ENCODE data around the gene ZFAND6.
"Not testable (repeated sequence)": the region's sequence is repeated elsewhere in the genome, so short reads cannot be mapped to it uniquely, and the experiment has no call there.

The ZFAND6 gene

DNA sequence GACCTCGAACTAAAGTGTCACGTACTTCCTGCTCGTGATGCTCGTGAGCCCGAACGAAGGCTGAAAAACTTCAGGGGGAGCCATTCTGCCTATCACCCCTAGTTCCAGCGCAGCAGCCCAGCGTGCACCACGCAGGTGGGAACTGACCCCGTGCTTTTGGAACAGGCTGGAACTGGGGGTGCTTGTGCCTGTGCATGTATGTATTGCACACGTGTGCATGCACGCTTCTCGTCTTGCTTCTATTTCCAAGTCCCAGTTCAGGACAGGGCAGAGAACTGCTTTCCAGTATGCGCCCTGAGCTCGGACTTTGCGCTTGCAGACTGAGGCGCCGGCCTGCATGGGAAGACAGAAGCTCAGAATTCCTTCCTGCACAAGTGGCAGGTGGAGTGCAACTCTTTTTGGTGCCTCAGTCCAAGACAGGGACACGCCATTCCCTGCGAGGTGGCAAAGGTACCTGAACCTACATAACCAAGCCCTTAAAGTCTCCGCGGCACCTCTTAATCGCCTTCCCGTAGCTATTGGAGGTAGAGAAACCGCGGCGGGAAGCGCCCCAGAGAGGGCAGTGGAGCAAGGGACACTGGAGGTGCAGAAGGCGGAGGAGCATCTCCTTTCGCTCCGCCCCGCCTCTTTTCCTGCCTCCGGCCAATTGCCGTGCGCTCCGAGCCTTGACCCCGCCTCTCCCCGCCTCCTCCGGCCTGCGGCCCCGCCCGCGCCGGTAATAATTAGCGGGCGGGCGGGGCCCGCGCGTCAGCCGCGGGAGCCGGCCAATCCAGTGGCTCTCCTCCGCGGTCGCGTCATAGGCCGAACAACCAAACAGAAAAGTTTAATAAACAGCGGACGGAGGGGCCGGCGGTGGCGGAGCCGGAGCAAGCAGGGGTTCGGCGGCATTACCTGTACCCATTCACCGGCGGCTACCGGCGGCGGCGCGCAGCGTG is at the start of gene ZFAND6:
Gene ZFAND6 (plus strand): TSS at position 826 of the 935 bp plus-strand sequence. CDS start 60,669 bp downstream, outside the sequence.
- peak; percentile 95 for DNase-seq

DNA sequence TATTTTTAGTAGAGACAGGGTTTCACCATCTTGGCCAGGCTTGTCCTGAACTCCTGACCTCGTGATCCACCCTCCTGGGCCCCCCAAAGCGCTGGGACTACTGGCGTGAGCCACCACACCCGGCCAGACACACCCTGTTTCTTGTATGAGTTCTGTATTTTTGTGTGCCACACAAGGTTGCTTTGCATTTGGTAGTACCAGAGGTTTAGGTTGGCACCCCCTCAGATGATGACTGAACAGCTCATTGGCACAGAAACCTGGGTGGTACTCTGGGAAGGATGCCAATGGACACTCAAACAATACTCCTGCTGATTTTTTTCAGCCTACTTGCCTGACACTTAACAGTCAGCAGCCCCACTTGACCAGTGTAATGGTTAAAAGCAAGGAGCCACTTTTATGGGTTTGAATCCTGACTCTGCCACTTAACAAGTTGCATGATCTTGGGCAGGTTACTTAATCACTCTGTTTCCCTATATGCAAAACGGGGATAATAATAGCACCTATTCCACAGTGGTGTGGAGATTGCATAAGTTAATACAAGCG is 49.3 kb upstream of the ZFAND6 start:
- DNase-seq: no peak

DNA sequence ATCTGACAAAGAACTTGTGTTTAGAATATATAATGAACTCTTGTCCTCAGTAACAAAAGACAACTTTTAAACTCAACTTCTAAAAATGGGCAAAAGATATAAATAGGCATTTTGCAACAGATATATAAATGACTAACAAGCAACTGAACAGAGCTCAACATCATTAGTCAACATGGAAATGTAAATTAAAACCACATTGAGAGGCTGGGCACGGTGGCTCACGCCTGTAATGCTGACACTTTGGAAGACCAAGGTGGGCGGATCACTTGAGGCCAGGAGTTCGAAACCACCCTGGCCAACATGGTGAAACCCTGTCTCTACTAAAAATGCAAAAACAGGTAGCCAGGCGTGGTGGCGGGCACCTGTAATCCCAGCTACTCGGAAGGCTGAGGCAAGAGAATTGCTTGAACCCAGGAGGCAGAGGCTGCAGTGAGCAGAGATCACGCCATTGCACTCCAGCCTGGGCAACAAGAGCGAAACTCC is 48.4 kb upstream of the ZFAND6 start:
- DNase-seq: not testable (repeated sequence)

DNA sequence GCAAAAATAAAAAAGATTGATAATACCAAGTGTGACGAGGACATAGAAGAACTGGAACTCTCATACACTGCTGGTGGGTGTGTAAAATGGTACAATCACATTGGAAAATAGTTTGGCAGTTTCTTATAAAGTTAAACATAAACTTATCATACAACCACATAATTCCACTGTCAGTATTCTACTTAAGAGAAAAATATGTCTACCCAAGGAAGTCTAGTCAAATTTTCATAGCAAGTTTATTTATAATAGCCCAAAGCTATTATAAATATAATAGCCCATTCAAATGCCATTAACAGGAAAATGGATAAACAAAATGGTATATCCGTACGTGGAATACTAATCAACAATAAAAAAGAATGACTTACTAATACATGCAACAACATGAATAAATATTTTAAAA is 47.9 kb upstream of the ZFAND6 start:
- DNase-seq: no peak

DNA sequence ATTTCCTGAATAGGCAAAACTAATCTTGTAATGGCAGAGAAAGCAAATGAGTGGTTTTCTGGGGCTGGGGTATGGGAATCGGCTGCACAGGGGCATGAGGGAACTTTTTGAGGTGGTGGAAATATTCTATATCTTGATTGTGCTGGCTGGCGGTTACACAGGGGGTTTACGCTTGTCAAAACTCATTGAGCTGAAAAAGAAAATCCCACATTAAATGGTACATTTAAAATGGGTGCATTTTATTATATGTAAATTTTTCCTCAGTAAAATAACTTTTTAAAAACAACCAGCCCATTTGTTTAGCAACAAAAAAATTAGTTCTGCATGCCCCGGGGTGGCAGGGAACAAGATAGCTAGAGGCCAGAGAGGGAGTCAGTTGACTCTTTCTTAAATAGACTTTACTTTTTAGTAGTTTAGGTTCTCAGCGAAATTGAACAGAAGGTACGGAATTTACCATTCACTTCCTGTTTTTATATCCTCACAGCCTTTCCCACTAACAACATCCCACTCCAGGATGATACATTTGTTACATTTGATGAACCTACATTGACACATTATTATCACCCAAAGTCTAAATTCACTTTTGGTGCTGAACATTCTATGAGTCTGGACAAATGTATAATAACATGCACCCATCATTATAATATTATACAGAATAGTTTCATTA is 47.3 kb upstream of the ZFAND6 start:
- DNase-seq: no peak

DNA sequence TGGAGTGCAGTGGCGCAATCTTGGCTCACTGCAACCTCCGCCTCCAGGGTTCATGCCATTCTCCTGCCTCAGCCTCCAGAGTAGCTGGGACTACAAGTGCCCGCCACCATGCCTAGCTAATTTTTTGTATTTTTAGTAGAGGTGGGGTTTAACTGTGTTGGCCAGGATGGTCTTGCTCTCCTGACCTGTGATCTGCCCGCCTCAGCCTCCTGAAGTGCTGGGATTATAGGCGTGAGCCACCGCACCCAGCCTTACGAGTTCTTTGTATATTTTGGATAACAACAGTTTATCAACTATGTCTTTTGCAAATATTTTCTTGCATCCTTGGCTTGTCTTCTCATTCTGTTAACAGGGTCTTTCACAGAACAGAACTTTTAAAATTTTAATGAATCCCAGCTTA is 45.3 kb upstream of the ZFAND6 start:
- not testable (repeated sequence) for DNase-seq

DNA sequence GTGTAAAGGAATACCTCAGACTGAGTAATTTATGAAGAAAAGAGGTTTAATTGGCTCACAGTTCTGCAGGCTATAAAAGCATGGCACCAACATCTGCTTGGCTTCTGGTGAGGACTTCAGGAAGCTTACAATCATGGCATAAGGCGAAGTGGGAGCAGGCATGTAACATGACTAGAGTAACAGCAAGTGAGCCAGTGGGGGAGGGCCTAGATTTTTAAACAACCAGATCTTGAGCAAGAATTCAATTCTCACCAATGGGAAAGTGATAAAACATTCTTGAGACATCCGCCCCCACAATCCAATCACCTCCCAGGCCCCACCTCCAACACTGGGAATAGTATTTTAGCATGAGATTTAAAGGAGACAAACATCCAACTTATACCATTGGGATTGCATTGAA is 44.3 kb upstream of the ZFAND6 start:
- DNase-seq: no peak

DNA sequence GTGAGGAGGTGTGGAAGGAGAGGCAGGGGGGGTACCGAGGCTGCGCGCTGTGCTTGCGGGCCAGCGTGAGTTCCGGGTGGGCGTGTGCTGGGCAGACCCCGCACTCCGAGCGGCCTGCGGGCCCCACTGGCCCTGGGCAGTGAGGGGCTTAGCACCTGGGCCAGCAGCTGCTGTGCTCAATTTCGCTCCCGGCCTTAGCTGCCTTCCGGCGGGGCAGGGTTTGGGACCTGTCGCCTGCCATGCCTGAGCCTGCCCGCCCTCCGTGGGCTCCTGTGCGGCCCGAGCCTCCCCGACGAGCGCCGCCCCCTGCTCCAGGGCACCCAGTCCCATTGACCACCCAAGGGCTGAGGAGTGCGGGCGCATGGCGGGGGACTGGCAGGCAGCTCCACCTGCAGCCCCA is 43.0 kb upstream of the ZFAND6 start:
- DNase-seq: not testable (repeated sequence)

DNA sequence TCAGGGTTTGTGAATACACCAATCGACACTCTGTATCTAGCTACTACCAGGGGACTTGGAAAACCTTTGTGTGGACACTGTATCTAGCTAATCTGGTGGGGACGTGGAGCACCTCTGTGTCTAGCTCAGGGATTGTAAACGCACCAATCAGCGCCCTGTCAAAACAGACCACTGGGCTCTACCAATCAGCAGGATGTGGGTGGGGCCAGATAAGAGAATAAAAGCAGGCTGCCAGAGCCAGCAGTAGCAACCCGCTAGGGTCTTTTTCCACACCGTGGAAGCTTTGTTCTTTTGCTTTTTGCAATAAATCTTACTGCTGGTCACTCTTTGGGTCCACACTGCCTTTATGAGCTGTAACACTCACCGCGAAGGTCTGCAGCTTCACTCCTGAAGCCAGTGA is 42.3 kb upstream of the ZFAND6 start:
- DNase-seq: not testable (repeated sequence)

DNA sequence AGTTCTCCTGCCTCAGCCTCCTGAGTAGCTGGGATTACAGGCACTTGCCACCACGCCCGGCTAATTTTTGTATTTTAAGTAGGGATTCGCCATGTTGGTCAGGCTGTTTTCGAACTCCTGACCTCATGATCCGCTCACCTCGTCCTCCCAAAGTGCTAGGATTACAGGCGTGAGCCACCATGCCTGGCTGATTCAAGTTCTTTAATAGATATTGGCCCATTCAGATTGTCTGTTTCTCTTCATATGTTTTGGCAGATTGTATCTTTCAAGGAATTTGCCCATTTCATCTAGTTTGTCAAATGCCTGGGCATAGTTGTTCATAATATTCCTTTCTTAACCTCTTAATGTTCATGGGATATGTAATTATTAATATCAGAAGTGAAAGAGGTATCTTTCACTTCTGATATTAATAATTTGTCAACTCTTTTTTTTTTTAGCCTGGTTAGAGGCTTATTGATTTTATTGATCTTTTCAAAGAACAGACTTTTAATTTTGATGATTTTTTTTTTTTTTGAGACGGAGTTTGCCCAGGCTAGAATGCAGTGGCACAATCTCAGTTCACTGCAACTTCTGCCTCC is 40.2 kb upstream of the ZFAND6 start:
- DNase-seq: no peak

DNA sequence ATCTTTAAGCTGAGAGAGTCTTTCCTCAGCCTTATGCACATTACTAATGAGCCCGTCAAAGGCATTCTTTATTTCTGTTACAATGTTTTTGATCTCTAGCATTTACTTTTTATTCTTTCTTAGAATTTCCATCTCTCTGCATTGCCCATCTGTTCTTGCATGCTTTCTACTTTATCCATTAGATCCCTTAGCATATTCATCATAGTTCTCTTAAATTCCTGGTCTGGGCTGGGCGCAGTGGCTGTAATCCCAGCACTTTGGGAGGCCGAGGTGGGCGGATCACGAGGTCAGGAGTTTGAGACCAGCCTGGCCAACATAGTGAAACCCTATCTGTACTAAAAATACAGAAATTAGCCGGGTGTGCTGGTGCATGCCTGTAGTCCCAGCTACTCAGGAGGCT is 39.3 kb upstream of the ZFAND6 start:
- not testable (repeated sequence) for DNase-seq

DNA sequence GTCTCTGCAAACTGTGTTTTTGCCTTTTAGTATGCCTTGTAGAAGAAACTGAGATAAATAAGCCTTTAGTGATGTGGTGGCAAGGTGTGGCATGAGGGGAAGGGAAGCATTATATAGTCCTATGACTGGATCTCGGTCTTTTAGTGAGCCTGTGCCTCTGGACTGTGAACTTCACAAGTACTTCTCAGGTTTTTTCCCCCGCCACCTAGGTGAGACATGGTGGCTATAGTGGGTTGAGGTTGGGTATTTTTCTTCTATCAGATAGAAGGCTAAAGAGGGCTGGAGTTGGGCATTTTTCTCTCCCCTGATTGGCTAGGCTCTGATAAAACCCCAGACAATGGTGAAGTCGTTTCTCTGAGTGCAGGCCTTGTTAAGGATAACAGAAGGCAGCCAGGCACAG is 38.7 kb upstream of the ZFAND6 start:
- no peak for DNase-seq

DNA sequence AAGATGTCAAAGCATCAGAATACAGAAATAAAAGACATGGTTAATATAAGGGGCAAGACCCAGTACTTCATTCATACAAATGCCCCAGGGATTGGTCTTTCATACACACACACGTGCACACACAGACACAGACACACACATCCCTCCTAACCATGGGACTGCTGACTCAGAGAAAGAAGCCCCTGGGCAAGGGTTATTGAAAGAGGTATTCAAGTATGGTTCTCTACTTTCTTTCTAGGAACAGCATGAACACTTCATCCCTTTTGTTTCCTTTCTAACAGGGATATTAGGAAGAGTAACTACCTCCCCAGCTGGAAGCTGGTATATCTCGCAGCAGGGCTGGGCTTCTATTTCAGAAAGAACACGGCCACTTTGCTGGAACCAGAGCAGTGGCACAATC is 33.2 kb upstream of the ZFAND6 start:
- no peak for DNase-seq

DNA sequence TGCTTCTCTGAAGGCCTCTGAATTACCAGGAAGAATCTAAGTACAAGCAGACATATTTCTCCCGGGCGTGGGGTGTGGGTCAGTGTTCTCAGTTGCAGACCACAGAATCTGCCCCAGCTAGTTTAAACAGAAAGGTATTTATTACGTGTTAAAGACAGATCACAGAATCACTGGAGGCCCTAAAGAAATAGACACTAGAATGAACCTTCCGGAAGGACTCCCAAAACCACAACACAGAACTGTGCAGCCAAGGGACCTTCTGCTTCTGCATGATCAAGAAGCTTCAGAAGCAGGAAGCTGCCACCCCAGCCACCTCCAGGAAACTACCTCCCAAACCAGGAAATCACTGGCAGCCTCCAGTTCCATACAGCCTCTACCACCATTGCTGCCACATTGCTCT is 32.7 kb upstream of the ZFAND6 start:
- DNase-seq: no peak

DNA sequence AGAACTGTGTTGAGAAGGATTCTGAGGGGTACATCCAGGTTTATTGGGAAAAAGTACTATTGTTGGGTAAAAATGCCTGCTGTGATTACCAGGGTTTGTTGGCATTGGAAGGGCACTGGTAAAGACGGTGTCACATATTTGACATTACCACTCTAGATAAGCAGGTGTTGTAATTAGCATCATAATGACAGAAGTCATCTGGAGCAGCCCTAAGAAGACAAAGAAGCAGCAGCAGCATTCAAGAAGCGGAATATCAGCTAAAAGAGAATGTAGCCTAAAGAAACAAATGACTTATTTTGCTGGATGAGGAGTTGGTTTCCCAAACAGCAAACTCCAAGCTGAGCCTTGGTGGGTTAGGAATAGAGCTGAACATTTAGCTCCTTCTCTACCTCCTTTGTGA is 30.5 kb upstream of the ZFAND6 start:
- DNase-seq: no peak

DNA sequence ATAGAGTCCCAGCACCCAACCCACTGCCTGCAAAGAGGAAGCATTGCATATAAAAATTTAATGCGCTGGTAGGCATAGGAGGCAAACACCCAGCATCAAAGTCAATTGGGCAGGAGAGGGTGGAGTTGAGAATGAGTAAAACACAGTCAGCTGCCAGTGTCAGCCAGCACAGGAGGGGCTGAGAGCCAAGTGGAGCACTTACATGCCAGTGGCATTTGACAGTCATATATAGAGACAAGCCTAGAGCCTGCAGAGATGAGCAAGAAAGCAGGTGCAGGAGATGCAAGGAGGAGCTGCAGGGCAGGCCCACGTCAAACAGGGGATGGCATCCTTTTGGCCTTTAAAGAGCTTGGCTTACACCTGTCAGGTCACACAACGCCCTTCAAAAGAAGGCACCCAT is 27.6 kb upstream of the ZFAND6 start:
- no peak for DNase-seq

DNA sequence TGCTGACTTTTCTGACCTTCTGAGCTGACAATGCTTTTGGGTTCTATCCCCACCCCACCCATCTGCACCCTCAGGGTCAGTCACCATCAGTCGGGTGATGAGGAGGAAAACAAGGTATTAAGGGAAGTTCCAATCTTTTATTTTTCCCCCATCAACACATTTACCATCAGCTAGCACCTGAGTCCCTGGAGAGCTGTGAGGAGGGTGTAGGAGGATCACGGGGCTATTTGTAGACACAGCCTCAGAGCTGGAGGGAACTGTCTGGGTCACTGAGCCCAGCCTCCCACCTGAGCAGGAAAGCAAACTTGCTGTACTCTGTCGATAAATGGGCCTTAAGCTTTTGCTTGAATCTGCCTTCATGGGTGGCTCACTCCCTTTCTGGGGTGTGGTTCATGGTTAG is 24.8 kb upstream of the ZFAND6 start:
- no peak for DNase-seq

DNA sequence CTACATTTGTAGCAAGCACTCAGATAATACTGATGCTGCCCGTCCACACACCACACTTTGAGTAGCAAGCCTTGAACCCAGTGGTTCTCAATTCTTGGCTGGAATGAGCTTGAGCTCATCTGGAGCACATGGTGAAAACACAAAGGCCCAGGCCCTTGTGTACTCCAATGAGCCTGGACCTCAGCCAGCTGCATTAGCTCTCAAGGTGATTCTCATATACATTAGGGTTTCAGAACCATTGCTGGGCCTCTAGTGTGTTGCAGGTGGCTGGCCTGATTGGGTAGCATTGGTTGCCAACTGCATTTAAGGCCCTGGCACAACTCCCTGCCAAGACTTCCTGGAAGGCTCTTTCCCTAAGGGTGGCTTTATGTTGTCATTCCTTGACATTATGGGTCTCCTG is 23.4 kb upstream of the ZFAND6 start:
- no peak for DNase-seq

DNA sequence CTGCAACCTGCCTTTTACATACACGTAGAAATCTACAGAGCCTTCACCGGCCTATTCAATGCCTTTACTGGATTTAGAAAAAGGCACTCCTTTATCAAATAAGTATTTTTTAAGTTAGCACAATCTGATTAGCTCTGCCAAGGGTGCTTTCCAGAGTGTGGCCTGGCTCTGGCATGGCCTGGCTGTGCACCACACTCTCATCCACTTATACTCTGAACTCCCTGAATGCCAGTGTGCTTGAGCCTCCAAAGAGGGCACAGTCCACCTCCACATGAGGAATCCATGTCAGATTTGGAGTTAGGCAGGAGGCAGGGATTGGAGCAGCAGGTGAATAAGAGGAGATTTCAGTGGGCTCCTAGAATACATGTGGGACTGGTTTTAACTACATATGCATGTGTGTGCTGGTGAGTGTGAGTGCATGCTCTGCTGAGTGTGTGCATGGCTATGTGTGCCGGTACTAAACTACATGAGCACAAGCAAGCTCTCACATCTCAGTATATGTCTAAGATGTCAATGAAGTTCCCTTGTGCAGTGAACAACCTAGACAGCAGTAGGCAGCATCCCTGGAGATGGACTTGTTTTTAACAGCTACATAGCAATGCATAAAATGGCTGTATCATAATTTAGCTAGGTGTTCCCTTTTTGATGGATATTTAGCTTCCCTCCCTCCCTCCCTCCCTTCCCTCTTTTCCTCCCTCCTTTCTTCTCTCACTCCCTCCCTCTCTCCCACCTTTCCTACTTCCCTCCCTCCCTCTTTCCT is 17.8 kb upstream of the ZFAND6 start:
- DNase-seq: no peak

DNA sequence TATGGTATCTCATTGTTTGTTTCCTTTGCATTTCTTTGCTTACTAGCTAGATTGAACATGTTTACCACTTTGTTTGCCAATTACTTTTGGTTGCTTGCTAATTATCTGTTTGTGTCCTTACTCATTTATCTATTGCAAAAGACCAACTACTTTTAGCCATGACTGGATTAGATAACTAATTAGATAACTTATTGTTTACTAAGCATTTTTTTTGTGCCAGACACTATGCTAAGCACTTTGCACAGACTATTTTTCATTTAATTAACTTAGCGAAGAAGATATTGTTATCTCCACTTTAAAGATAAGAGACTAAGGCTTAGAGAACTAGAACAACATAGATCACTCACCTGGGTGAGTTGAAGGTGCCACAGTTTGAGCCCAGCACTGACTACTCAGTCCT is 16.9 kb upstream of the ZFAND6 start:
- no peak for DNase-seq

DNA sequence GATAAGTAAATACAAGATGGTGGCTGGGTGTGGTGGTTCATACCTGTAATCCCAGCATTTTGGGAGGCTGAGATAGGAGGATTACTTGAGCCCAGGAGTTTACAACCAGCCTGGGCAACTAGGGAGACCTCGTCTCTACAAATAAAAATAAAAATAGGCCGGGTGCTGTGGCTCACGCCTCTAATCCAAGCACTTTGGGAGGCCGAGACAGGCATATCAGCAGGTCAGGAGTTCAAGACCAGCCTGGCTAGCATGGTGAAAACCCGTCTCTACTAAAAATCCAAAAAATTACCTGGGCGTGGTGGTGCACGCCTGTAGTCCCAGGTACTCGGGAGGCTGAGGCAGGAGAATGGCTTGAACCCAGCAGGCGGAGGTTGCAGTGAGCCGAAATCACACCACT is 14.3 kb upstream of the ZFAND6 start:
- DNase-seq: not testable (repeated sequence)

DNA sequence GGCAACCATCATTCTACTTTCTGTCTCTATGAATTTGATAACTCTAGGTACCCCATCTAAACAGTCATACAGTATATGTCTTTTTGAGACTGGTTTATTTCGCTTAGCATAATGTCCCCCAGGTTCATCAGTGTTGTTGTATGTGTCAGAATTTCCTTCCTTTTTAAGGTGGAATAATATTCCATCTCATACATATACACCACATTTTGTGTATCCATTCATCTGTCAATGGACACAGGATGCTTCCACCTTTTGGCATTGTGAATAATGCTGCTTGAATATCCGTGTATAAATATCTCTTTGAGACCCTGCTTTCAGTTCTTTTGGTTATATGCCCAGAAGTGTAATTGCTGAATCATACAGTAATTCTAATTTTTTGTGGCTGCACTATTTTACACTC is 10.4 kb upstream of the ZFAND6 start:
- no peak for DNase-seq

Data from stimulated activated CD4-positive, alpha-beta T cell treated with anti-CD3 and anti-CD28 coated beads, Interleukin-12 subunit alpha, Interleukin-12 subunit beta, amount 100 ng/mL, for 4 hours (primary cell).